ENCODE results near the gene DSCAML1. TPM values are rescaled to one million over a fixed set of nuclear protein-coding genes. Genes with fewer than 3 reads are reported as not detected.

DSCAML1 gene
- total and polyA plus RNA-seq, 4 donors = 0.18 to 1.5 (median 1.1) TPM

- Histone ChIP-seq H3K9me3 (ENCODE audit: control insufficient read depth in 4 of 4, insufficient read depth in 3 of 4, low read length in 3 of 4) (peaks cover 0 to 7% (median 3%) of the 10 kb centered on the region in 4 donors), H3K9ac (ENCODE audit: insufficient read depth in 1 of 2, low read length in 2 of 2) (no peak overlapping the region), H3K27ac (ENCODE audit: low read depth in 1 of 2, low read length in 1 of 2) (no peak overlapping the region), H3K4me1 (ENCODE audit: control insufficient read depth in 5 of 5, insufficient read depth in 5 of 5, low read length in 5 of 5) (no peaks in the 10 kb centered on the region), H3K36me3 (ENCODE audit: control insufficient read depth in 4 of 4, insufficient read depth in 4 of 4, low read length in 4 of 4) (no peaks in the 10 kb centered on the region), H3K27me3 (ENCODE audit: control insufficient read depth in 3 of 3, insufficient read depth in 3 of 3, low read length in 2 of 3) (no peaks in the 10 kb centered on the region), H3K4me3 (no peak overlapping the region)
- 31 to 63% methylated on average over 11 of the region's 11 CpGs for WGBS, 2 donors
- no peak for ATAC-seq (ENCODE audit: insufficient read depth, low FRiP score)
- DNase-seq = no peak
- TF ChIP-seq CTCF (IDR thresholded peaks at IDR 0.05; ENCODE audit: control extremely low read depth, extremely low read depth) = no peak
These were observed 52.4 kb downstream of the DSCAML1 start for GRCh38 chr11:117744471-117745150.

- no peak overlapping the region for H3K27ac ChIP-seq (ENCODE audit: low read depth in 1 of 2, low read length in 1 of 2)
- H3K27me3 ChIP-seq (ENCODE audit: control insufficient read depth in 3 of 3, insufficient read depth in 3 of 3, low read length in 2 of 3) = no peaks in the 10 kb centered on the region
- no peaks in the 10 kb centered on the region for H3K36me3 ChIP-seq (ENCODE audit: control insufficient read depth in 4 of 4, insufficient read depth in 4 of 4, low read length in 4 of 4)
- H3K9me3 ChIP-seq (ENCODE audit: control insufficient read depth in 4 of 4, insufficient read depth in 3 of 4, low read length in 3 of 4) = peaks cover 0 to 7% (median 3%) of the 10 kb centered on the region in 4 donors
- H3K4me3 ChIP-seq = no peak overlapping the region
- no peak for TF ChIP-seq CTCF (IDR thresholded peaks at IDR 0.05; ENCODE audit: control extremely low read depth, extremely low read depth)
- 46 to 59% methylated on average over 9 of the region's 9 CpGs for WGBS, 2 donors
- H3K9ac ChIP-seq (ENCODE audit: insufficient read depth in 1 of 2, low read length in 2 of 2) = no peak overlapping the region
- no peak for DNase-seq
- H3K4me1 ChIP-seq (ENCODE audit: control insufficient read depth in 5 of 5, insufficient read depth in 5 of 5, low read length in 5 of 5) = no peaks in the 10 kb centered on the region
- ATAC-seq (ENCODE audit: insufficient read depth, low FRiP score) = no peak
These were observed 53.7 kb downstream of the DSCAML1 start for GRCh38 chr11:117743121-117743815.

GRCh38 chr11:117738246-117738957 lies 58.6 kb downstream of the DSCAML1 start:
- Histone ChIP-seq H3K4me1 (ENCODE audit: control insufficient read depth in 5 of 5, insufficient read depth in 5 of 5, low read length in 5 of 5) (peaks cover 0 to 5% (median 0%) of the 10 kb centered on the region in 5 donors), H3K27me3 (ENCODE audit: control insufficient read depth in 3 of 3, insufficient read depth in 3 of 3, low read length in 2 of 3) (no peaks in the 10 kb centered on the region), H3K36me3 (ENCODE audit: control insufficient read depth in 4 of 4, insufficient read depth in 4 of 4, low read length in 4 of 4) (no peaks in the 10 kb centered on the region), H3K4me3 (no peak overlapping the region), H3K27ac (ENCODE audit: low read depth in 1 of 2, low read length in 1 of 2) (no peak overlapping the region), H3K9ac (ENCODE audit: insufficient read depth in 1 of 2, low read length in 2 of 2) (no peak overlapping the region), H3K9me3 (ENCODE audit: control insufficient read depth in 4 of 4, insufficient read depth in 3 of 4, low read length in 3 of 4) (peaks cover 0 to 7% (median 3%) of the 10 kb centered on the region in 4 donors)
- WGBS, 2 donors = 69% methylated on average over 8 of the region's 8 CpGs
- DNase-seq (no peak), ATAC-seq (ENCODE audit: insufficient read depth, low FRiP score) (no peak)
- no peak for TF ChIP-seq CTCF (IDR thresholded peaks at IDR 0.05; ENCODE audit: control extremely low read depth, extremely low read depth)
